HUES48 (cell line): ENCODE data around the gene C6orf132.
A peak's percentile ranks its signal among the peaks of the same experiment; 100 is the strongest.
"Not testable (repeated sequence)": the region's sequence is repeated elsewhere in the genome, so short reads cannot be mapped to it uniquely, and the experiment has no call there.

ENCODE experiments used
- H3K27ac ChIP-seq: one replicate; pipeline ENCODE4 v1.7.0; 2013; ENCODE audit warnings: low read depth, low read length, inconsistent platforms
- H3K27me3 ChIP-seq: 2 replicates; pipeline ENCODE4 v1.6.1; 2013; ENCODE audit warnings: mild to moderate bottlenecking, low read length; ENCODE audit not compliant: control insufficient read depth, insufficient read depth
- H3K36me3 ChIP-seq: 2 replicates; pipeline ENCODE4 v1.6.1; 2013; ENCODE audit warnings: low read length; ENCODE audit not compliant: control insufficient read depth, insufficient read depth
- H3K4me1 ChIP-seq: 2 replicates; pipeline ENCODE4 v1.6.1; 2013; ENCODE audit warnings: mild to moderate bottlenecking, low read length; ENCODE audit not compliant: control insufficient read depth, insufficient read depth
- H3K4me3 ChIP-seq: 2 replicates; pipeline ENCODE4 v1.5.1; 2013; ENCODE audit warnings: mild to moderate bottlenecking, low read depth, low read length
- H3K9ac ChIP-seq: 2 replicates; pipeline ENCODE4 v1.6.1; 2013; ENCODE audit warnings: mild to moderate bottlenecking, low read depth, low read length, moderate library complexity
- H3K9me3 ChIP-seq: 2 replicates; pipeline ENCODE4 v1.6.1; 2013; ENCODE audit warnings: low read length; ENCODE audit not compliant: control insufficient read depth, insufficient read depth

The C6orf132 gene

DNA sequence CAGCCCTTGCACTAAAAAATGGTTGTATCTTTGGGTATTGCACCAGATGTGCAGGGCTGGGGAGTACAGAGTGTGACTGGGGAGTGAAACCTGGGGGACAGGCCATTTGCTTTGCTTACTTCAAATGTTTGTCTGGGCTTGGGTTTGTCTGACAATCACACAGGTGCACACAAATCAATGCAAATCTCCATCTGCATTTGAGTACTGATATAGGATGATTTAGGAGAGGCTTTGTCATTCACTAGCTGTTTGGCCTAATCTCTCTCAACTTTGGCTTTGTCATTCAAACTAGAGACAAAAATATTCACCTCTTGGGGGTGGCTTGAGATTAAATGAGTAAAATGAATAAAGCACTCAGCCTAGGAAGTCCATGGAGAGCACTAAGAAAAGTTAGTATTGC is 34.6 kb upstream of the C6orf132 start:
- Histone ChIP-seq H3K27ac (peak overlapping the region; percentile 92), H3K36me3 (no peaks in the 10 kb centered on the region; the same call in 1 of the 2 replicates), H3K9ac (no peak overlapping the region), H3K4me3 (peak overlapping the region; percentile 70), H3K27me3 (no peaks in the 10 kb centered on the region), H3K9me3 (no peaks in the 10 kb centered on the region), H3K4me1 (peaks cover 20% of the 10 kb centered on the region)

- peaks cover 20% of the 10 kb centered on the region for H3K4me1 ChIP-seq
- H3K4me3 ChIP-seq: no peak overlapping the region
- H3K27ac ChIP-seq: no peak overlapping the region
- H3K9ac ChIP-seq: no peak overlapping the region
- no peaks in the 10 kb centered on the region; the same call in 1 of the 2 replicates for H3K36me3 ChIP-seq
- no peaks in the 10 kb centered on the region for H3K27me3 ChIP-seq
- H3K9me3 ChIP-seq: no peaks in the 10 kb centered on the region
Observed at GRCh38 chr6:42175860-42176259, 33.4 kb upstream of the C6orf132 start.

DNA sequence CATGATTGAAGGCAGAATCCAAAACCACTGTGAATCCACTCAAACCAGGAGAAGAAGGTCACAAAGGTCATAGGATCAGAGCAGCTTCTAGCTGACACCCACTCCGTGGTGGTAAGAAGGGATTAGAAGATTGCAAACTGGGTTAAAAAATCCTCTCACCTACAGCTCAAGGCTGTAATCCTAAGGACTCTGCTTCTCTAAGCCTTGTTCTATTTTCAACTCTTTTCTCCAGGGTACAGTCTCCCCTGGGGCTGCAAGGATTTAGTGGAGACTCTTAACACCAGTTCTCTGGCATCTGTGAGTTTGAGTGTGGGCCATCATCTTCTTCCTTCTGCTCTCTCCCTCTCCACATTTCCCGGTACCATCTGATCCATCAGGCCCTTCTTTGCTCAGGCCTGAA is 30.7 kb upstream of the C6orf132 start, which contains the start of gene GUCA1A:
Gene GUCA1A (plus strand): TSS at position 264 of the 400 bp plus-strand sequence. CDS start 250 bp downstream, outside the sequence.
- no peaks in the 10 kb centered on the region for H3K36me3 ChIP-seq
- H3K27me3 ChIP-seq: no peaks in the 10 kb centered on the region
- no peak within 1 kb of the TSS for H3K4me3 ChIP-seq
- H3K9me3 ChIP-seq: no peaks in the 10 kb centered on the region
- H3K27ac ChIP-seq: no peak within 1 kb of the TSS
- peaks cover 17% of the 10 kb centered on the region for H3K4me1 ChIP-seq
- H3K9ac ChIP-seq: no peak within 1 kb of the TSS

GRCh38 chr6:42171813-42172581 is 29.6 kb upstream of the C6orf132 start:
- Histone ChIP-seq H3K9ac (no peak overlapping the region), H3K4me3 (no peak overlapping the region), H3K4me1 (peaks cover 9% of the 10 kb centered on the region), H3K27me3 (no peaks in the 10 kb centered on the region), H3K36me3 (no peaks in the 10 kb centered on the region), H3K9me3 (no peaks in the 10 kb centered on the region), H3K27ac (no peak overlapping the region)

GRCh38 chr6:42169780-42170179 is 27.4 kb upstream of the C6orf132 start:
- H3K4me1 ChIP-seq, H3K4me3 ChIP-seq, H3K27ac ChIP-seq, H3K9ac ChIP-seq, H3K27me3 ChIP-seq, H3K9me3 ChIP-seq, H3K36me3 ChIP-seq: not testable (repeated sequence)

- H3K9me3 ChIP-seq: no peaks in the 10 kb centered on the region
- no peak overlapping the region for H3K4me3 ChIP-seq
- no peak overlapping the region for H3K9ac ChIP-seq
- H3K27me3 ChIP-seq: no peaks in the 10 kb centered on the region
- no peaks in the 10 kb centered on the region for H3K36me3 ChIP-seq
- peaks cover 8% of the 10 kb centered on the region for H3K4me1 ChIP-seq
- H3K27ac ChIP-seq: no peak overlapping the region
Observed at GRCh38 chr6:42168650-42169049, 26.2 kb upstream of the C6orf132 start.

DNA sequence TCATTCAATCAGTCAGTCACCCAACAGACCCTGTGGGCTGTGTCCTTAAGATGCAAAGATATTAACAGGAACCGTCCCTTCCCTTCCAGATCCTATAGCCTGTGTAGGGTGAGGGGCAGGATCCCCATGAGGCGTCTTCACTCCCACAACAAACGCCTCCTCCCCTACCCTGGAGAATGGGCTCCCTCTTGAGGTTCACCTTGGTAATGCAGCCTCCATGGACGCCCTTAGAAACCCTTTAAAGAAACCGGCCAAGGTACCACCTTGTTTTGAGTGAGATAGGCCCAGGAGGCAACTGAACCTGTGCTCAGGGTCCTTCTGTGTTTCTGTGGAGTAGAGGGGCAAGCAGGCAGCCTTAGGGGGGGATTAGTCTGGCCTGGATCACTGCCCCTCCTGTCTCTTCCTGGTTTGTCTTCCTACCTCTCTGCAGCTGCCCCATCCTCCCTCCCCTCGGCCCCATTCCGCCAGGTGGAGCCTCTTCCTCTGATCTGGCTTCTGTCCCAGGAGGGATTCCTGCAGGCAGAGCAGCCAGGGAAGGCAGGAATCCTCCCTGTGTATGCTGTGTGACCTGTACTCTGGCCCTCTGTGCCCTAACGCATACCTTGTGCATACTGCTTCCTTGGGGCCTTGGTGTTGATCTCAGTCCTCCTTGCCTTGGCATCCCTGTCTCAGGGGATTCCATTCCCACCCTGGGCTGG is 24.2 kb upstream of the C6orf132 start:
- Histone ChIP-seq H3K36me3 (no peaks in the 10 kb centered on the region), H3K9ac (0 out of 2 replicates have a peak overlapping the region, but pooled peaks have one; percentile 19), H3K27me3 (no peaks in the 10 kb centered on the region), H3K27ac (peak overlapping the region; percentile 37), H3K4me1 (peaks cover 16% of the 10 kb centered on the region), H3K4me3 (no peak overlapping the region), H3K9me3 (no peaks in the 10 kb centered on the region)

DNA sequence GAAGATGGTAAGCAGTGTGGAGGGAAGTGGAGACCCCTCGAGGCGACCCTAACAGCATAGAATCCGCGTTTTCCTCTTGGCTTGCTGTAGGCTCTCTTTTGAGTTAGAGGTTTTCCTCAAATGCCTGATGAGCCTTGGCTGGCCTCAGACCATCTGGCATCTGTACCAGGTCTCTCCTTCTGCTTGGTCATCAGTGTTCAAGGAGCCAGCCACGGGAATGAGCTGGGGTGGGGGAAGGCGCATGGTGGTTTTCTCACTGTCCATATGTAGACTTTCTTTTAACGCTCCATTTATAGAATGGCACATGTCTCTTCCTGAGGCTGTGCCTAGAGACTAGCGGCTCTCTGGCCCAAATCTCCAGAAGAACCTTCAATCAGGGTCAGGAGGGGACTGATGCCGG is 22.6 kb upstream of the C6orf132 start:
- Histone ChIP-seq H3K9ac (no peak overlapping the region), H3K4me1 (peaks cover 19% of the 10 kb centered on the region)

DNA sequence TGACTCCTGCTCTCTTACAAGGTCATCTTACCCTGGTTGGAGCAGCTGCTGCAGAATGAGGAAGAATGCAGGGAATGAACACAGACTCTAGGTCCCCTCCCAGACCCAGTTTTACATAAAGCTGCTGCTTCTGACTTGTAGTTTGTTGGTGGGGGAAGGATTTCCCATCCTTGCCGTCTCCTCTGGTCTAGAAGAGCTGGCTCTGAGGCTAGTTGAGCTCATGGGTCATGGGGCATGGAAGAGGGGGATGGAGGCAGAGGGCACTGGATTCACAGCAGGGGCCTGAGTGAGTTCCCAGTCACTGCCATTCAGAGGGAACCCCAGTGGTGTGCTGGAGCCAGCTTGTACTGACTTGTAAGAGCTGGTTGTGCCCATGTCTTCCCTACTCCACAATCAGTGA is 21.6 kb upstream of the C6orf132 start:
- Histone ChIP-seq H3K4me1 (peaks cover 19% of the 10 kb centered on the region), H3K27ac (no peak overlapping the region), H3K9ac (no peak overlapping the region), H3K9me3 (no peaks in the 10 kb centered on the region), H3K36me3 (no peaks in the 10 kb centered on the region), H3K4me3 (no peak overlapping the region), H3K27me3 (no peaks in the 10 kb centered on the region)

More for the DNA sequence above, 22.6 kb upstream of the C6orf132 start:
- H3K27me3 ChIP-seq: no peaks in the 10 kb centered on the region
- no peaks in the 10 kb centered on the region for H3K9me3 ChIP-seq
- H3K4me3 ChIP-seq: no peak overlapping the region
- H3K36me3 ChIP-seq: no peaks in the 10 kb centered on the region
- no peak overlapping the region for H3K27ac ChIP-seq

- Histone ChIP-seq H3K9ac (no peak overlapping the region), H3K27ac (no peak overlapping the region), H3K27me3 (no peaks in the 10 kb centered on the region), H3K4me3 (no peak overlapping the region), H3K4me1 (peaks cover 19% of the 10 kb centered on the region), H3K9me3 (no peaks in the 10 kb centered on the region), H3K36me3 (no peaks in the 10 kb centered on the region)
Observed at GRCh38 chr6:42162812-42163211, 20.4 kb upstream of the C6orf132 start.

DNA sequence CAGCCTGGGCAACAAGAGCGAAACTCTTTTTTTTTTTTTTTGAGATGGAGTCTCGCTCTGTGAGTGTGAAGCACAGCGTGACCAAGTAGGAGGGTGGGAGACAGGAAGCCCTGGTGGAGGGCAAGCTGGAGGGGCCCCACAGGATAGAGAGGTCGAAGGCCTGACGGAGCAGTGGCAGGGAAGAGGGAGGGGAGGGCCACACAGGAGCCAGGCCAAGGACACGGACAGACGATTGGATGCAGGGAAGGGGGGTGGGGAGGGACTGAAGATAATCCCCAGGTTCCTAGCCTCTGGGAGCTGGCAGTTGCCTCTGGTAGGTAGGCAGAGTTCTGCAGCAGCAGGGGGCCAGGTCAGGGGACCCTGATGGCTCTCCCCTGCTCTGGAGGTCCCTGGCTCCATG is 20.0 kb upstream of the C6orf132 start:
- no peak overlapping the region for H3K27ac ChIP-seq
- H3K36me3 ChIP-seq: no peaks in the 10 kb centered on the region
- H3K27me3 ChIP-seq: no peaks in the 10 kb centered on the region
- no peak overlapping the region for H3K9ac ChIP-seq
- H3K9me3 ChIP-seq: no peaks in the 10 kb centered on the region
- H3K4me3 ChIP-seq: no peak overlapping the region
- H3K4me1 ChIP-seq: peaks cover 19% of the 10 kb centered on the region
